Fibroblast of villous mesenchyme (primary cell): ENCODE results near the gene ANO2. TPM values are rescaled to one million over a fixed set of nuclear protein-coding genes. Genes with fewer than 3 reads are reported as not detected.

Experiments
- DNase-seq: peaks from one replicate; pipeline ENCODE4 v3.0.0-alpha.2; 2010; ENCODE audit warnings: low read depth
- H3K4me3 ChIP-seq: 2 replicates; pipeline ENCODE4 v1.5.1; 2011; ENCODE audit warnings: low read depth, mild to moderate bottlenecking, low read length
- CTCF ChIP-seq: IDR thresholded peaks from 2 replicates; pipeline ENCODE4 v1.5.1; 2012; ENCODE audit warnings: low read depth, mild to moderate bottlenecking, low read length; ENCODE audit not compliant: insufficient read depth
- total RNA-seq: library from RNA; depleted of rRNA; stranded (reverse); fragments of >200 nt; gene quantifications from 2 replicates; pipeline ENCODE4 v1.2.3, GENCODE V29; 2012

Gene ANO2
- total RNA-seq, result 0.43 TPM in 1 of 2 replicates, not detected in the other

GRCh38 chr12:5945071-5946008 lies at the start of gene ANO2:
ANO2 (minus strand) TSS chr12:5945259; CDS start chr12:5945217, 42 bp downstream.
- DNase-seq, result no peak
- no peak for TF ChIP-seq CTCF
- H3K4me3 ChIP-seq, result peak within 1 kb of the TSS; percentile 35

GRCh38 chr12:5989621-5990020 lies 44.6 kb upstream of the ANO2 start:
- H3K4me3 ChIP-seq, result no peak overlapping the region
- DNase-seq, result no peak
- TF ChIP-seq CTCF, result no peak

- no peak overlapping the region for H3K4me3 ChIP-seq
- peak; percentile 73 for DNase-seq
- TF ChIP-seq CTCF, result peak; percentile 98
Observed at GRCh38 chr12:5988659-5989116, 43.6 kb upstream of the ANO2 start.

- no peak overlapping the region for H3K4me3 ChIP-seq
- TF ChIP-seq CTCF, result no peak
- no peak for DNase-seq
Observed at GRCh38 chr12:5988088-5988487, 43.0 kb upstream of the ANO2 start.

GRCh38 chr12:5987573-5987972 lies 42.5 kb upstream of the ANO2 start:
- no peak for TF ChIP-seq CTCF

GRCh38 chr12:5985471-5985870 lies 40.4 kb upstream of the ANO2 start:
- no peak for TF ChIP-seq CTCF

More at GRCh38 chr12:5987573-5987972, 42.5 kb upstream of the ANO2 start:
- DNase-seq, result no peak
- no peak overlapping the region for H3K4me3 ChIP-seq

More at GRCh38 chr12:5985471-5985870, 40.4 kb upstream of the ANO2 start:
- DNase-seq, result no peak
- H3K4me3 ChIP-seq, result no peak overlapping the region
